HL-60 (cell line): Measurements from ENCODE around the gene PHACTR3.

ENCODE experiments used
- DNase-seq, 2 experiments: peaks; one replicate each; pipeline ENCODE4 v3.0.0-alpha.2; 2010 to 2020; ENCODE audit warnings: low read depth in 1 of 2, low spot score in 1 of 2
- H3K27ac ChIP-seq: fragments of 250-450 bp; sonication (Bioruptor Pico); replicated peaks from 2 replicates; pipeline ENCODE4 v1.5.1; 2020; ENCODE audit warnings: mild to moderate bottlenecking, moderate library complexity
- H3K27me3 ChIP-seq: fragments of 250-450 bp; sonication (Bioruptor Pico); 2 replicates; pipeline ENCODE4 v1.5.1; 2021; ENCODE audit warnings: mild to moderate bottlenecking, moderate library complexity; ENCODE audit not compliant: insufficient read depth, poor library complexity, severe bottlenecking
- H3K4me3 ChIP-seq: replicated peaks from 2 replicates; pipeline ENCODE4 v1.5.1; 2011; ENCODE audit warnings: mild to moderate bottlenecking, control low read depth, low read length; ENCODE audit not compliant: insufficient read depth
- GABPA ChIP-seq: IDR thresholded peaks from 2 replicates; pipeline ENCODE4 v1.6.1; 2012; ENCODE audit warnings: low read depth
- POLR2AphosphoS5 ChIP-seq: IDR thresholded peaks from 2 replicates; pipeline ENCODE4 v1.6.1; 2012; ENCODE audit warnings: low read depth
- SPI1 ChIP-seq: IDR thresholded peaks from 2 replicates; pipeline ENCODE4 v1.6.1; 2012; ENCODE audit warnings: low read depth, mild to moderate bottlenecking, borderline replicate concordance
- TF ChIP-seq, protein P1 (sequence below): IDR thresholded peaks from one replicate; pipeline ENCODE4 v1.5.1; 2011; ENCODE audit warnings: low read length, control low read depth, inconsistent platforms; ENCODE audit not compliant: insufficient read depth
- TF ChIP-seq, protein P2 (sequence below): IDR thresholded peaks from 2 replicates; pipeline ENCODE4 v1.6.1; 2012; ENCODE audit warnings: low read depth; ENCODE audit not compliant: insufficient replicate concordance

Gene PHACTR3

DNA sequence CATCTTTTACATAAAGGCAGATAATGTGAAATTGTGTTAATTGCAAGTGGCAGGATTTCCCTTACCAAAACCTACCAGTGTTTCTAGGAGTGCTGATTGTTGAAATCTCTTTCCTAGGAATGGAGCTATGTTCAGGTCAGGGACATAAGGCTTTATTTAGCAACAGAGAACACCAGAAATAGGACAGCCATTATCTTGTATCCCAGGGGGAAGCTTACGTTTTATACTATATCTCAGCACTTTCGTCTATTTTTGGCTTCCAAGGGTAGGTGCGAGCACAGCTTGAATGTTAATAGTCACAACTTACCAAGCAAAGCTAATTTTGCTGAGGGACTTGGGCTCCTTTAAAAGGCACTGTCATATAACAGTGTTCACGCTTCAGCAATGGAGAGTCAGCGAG, 235.1 kb downstream of the PHACTR3 start:
- Histone ChIP-seq H3K27me3 (peaks cover 33% of the 10 kb centered on the region), H3K4me3 (no peak overlapping the region), H3K27ac (no peak overlapping the region)
- TF ChIP-seq, protein P1, sequence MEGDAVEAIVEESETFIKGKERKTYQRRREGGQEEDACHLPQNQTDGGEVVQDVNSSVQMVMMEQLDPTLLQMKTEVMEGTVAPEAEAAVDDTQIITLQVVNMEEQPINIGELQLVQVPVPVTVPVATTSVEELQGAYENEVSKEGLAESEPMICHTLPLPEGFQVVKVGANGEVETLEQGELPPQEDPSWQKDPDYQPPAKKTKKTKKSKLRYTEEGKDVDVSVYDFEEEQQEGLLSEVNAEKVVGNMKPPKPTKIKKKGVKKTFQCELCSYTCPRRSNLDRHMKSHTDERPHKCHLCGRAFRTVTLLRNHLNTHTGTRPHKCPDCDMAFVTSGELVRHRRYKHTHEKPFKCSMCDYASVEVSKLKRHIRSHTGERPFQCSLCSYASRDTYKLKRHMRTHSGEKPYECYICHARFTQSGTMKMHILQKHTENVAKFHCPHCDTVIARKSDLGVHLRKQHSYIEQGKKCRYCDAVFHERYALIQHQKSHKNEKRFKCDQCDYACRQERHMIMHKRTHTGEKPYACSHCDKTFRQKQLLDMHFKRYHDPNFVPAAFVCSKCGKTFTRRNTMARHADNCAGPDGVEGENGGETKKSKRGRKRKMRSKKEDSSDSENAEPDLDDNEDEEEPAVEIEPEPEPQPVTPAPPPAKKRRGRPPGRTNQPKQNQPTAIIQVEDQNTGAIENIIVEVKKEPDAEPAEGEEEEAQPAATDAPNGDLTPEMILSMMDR: no peak
- TF ChIP-seq POLR2AphosphoS5 (no peak), SPI1 (no peak), GABPA (no peak)
- TF ChIP-seq, protein P2, sequence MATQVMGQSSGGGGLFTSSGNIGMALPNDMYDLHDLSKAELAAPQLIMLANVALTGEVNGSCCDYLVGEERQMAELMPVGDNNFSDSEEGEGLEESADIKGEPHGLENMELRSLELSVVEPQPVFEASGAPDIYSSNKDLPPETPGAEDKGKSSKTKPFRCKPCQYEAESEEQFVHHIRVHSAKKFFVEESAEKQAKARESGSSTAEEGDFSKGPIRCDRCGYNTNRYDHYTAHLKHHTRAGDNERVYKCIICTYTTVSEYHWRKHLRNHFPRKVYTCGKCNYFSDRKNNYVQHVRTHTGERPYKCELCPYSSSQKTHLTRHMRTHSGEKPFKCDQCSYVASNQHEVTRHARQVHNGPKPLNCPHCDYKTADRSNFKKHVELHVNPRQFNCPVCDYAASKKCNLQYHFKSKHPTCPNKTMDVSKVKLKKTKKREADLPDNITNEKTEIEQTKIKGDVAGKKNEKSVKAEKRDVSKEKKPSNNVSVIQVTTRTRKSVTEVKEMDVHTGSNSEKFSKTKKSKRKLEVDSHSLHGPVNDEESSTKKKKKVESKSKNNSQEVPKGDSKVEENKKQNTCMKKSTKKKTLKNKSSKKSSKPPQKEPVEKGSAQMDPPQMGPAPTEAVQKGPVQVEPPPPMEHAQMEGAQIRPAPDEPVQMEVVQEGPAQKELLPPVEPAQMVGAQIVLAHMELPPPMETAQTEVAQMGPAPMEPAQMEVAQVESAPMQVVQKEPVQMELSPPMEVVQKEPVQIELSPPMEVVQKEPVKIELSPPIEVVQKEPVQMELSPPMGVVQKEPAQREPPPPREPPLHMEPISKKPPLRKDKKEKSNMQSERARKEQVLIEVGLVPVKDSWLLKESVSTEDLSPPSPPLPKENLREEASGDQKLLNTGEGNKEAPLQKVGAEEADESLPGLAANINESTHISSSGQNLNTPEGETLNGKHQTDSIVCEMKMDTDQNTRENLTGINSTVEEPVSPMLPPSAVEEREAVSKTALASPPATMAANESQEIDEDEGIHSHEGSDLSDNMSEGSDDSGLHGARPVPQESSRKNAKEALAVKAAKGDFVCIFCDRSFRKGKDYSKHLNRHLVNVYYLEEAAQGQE: no peak
- DNase-seq: no peak

DNA sequence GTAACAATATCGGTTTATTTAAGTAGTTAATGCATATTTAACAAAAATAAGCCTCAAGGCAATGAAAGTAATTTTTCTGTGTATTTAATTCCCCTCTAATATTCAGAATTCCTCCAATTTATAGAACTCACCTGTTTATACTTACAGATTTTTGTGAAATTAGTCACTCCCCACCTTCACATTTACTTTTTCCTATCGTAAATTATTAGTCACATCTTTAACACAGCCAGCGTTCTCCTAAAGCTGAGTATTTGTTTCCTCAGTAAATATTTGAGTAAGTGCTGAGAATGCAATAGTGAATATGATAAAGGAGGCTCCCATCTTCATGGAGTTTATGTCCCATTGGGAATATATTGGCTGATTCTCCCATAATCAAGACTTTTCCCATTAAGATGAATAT, 241.1 kb downstream of the PHACTR3 start:
- TF ChIP-seq GABPA (no peak), SPI1 (no peak), POLR2AphosphoS5 (no peak)
- TF ChIP-seq, protein P1: no peak
- TF ChIP-seq, protein P2: no peak
- peaks cover 8% of the 10 kb centered on the region for H3K27me3 ChIP-seq
- DNase-seq: no peak
- no peak overlapping the region for H3K4me3 ChIP-seq
- no peak overlapping the region for H3K27ac ChIP-seq

GRCh38 chr20:59848182-59848581, 243.8 kb downstream of the PHACTR3 start:
- H3K4me3 ChIP-seq: no peak overlapping the region
- H3K27ac ChIP-seq: no peak overlapping the region
- DNase-seq: no peak
- H3K27me3 ChIP-seq: peaks cover 6% of the 10 kb centered on the region
- TF ChIP-seq SPI1: no peak
- TF ChIP-seq POLR2AphosphoS5: no peak
- TF ChIP-seq, protein P2: no peak
- TF ChIP-seq, protein P1: no peak
- no peak for TF ChIP-seq GABPA
